ENCODE data around the gene MPPED2. TPM values are rescaled to one million over a fixed set of nuclear protein-coding genes. Genes with fewer than 3 reads are reported as not detected.
"Not testable (repeated sequence)": the region's sequence is repeated elsewhere in the genome, so short reads cannot be mapped to it uniquely, and the experiment has no call there.

MPPED2 gene
- total RNA-seq, 1 donor from 2014 or later: 8.9 TPM

DNA sequence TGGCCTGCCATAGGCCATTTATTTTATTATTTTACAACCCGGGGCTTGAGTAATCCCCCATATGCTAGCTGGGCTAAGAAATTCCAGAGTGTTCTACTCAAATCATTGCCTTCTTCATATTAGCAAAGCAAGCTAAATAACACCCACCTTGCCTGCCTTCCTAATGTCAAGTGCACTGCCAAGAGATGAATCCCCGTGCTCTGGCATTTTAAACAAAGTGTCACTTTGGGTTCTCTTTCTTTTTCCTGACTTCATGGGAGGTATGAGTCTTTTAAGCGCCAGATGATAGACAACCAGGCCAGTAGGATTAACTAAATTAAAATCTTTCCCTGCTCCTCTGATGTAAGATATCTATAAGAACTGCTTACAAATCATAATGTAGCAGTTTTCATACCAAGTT, 4.5 kb downstream of the MPPED2 start:
- ATAC-seq (ENCODE audit: poor library complexity): no peak
- DNase-seq: no peak

DNA sequence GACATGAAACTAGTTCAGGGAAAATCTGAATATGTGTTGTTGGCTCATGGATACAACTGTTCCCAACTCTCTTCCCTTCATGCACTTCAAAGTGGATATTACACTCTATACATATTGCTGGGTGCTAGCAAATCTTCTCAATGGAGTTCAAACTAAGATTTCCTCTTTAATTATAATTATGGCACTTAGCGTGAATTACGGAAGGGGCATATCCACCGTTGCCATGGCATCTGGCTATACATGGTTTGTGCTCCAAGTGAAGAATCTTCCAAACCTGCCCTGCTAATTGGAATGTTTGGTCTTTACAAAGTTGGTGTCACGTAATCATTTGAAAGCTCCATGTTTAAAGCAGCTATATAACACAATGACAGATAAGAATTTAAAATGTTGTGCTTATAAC, 5.6 kb downstream of the MPPED2 start:
- no peak for ATAC-seq (ENCODE audit: poor library complexity)
- intact Hi-C loops (cut with DNase I): loop anchor here (5.0 kb wide), 1 partner anchor 228 kb away; no protein-coding TSS in a partner anchor
- no peak for DNase-seq

More for the DNA sequence above, 4.5 kb downstream of the MPPED2 start:
- intact Hi-C loops (cut with DNase I): loop anchor here (5.0 kb wide), 1 partner anchor 229 kb away; no protein-coding TSS in a partner anchor

DNA sequence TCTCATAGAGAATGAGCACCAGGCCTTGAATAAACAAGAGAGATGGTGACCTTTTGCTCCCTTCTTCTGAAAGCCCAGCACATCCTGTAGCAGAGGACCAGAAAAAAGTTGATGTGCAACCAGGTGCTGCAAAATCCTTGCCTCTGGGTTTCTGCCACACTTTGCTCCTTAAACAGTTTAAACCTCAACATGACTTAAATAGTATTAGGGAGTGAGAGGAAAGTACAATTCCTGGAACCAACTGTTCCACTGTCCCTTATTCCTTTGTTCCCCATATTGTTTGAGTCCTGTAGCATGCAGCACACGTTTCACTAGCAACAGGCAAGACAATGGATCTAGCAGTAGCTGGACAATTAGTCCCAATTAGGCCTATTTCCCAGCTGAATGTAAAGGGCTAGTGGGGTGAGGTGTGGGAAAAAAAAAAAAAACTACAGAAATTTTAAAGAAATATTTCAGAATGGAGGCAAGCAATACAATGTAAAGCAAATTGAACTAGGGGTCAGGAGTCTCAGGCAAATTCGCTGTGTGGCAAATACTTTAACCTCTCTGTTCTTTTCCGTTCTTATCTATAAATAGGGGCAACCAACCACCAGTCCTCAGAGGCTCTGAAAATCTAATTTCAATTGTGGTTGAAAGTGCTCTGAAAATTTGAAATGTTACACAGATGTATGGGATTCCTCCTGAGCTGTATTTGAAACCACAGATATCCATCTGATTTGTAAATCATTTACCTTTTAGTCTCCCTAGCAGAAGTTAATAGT, 6.6 kb downstream of the MPPED2 start:
- ATAC-seq (ENCODE audit: poor library complexity) (no peak), DNase-seq (no peak)
- intact Hi-C loops (cut with DNase I): loop anchor here (5.0 kb wide), 1 partner anchor 227 kb away; no protein-coding TSS in a partner anchor

GRCh38 chr11:30578406-30578805, 7.7 kb downstream of the MPPED2 start:
- no peak for DNase-seq
- no peak for ATAC-seq (ENCODE audit: poor library complexity)
- intact Hi-C loops (cut with DNase I): no loop called here

GRCh38 chr11:30573951-30574350, 12.2 kb downstream of the MPPED2 start:
- intact Hi-C loops (cut with DNase I): no loop called here
- DNase-seq: no peak
- ATAC-seq (ENCODE audit: poor library complexity): no peak

GRCh38 chr11:30568931-30569330, 17.2 kb downstream of the MPPED2 start:
- ATAC-seq (ENCODE audit: poor library complexity): no peak
- intact Hi-C loops (cut with DNase I): no loop called here
- no peak for DNase-seq

DNA sequence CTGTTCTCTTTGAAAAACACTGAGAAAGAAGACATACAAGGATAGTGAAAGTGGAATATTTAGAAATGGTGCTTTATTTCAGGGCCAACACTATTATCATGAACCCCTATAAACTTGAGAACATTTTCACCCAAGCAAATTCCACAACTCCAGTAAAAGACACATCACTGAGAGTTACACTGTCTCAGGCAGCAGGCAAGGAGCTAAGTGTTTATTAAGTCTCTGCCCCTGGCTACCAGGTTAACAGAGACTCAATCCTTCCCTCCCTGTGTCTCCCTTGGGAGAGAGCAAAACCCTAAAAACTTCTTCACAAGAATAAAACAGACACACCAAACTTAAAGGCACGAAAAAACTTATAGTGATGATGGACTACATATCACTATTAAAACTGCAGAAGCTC, 18.5 kb downstream of the MPPED2 start:
- DNase-seq: no peak
- ATAC-seq (ENCODE audit: poor library complexity): no peak
- intact Hi-C loops (cut with DNase I): no loop called here

DNA sequence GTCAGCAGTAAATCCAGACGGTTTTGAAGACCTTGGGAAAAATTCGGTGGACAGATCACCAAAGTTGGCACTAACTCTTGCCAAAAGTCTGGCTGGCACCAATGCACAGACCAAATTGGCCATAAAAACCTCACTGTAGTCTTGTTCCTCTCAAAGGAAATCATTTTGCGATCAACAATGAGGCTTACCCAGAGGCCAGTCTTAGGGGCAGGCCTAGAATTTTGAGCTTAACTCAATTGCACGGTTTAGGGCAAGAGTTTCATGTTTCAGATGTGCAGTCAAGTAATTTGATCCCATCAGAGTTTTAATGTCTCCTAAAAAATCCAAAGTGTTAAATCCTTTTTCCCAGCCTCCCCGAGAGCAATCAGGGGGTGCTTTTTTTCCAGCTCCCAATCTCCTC, 19.0 kb downstream of the MPPED2 start:
- ATAC-seq (ENCODE audit: poor library complexity): no peak

DNA sequence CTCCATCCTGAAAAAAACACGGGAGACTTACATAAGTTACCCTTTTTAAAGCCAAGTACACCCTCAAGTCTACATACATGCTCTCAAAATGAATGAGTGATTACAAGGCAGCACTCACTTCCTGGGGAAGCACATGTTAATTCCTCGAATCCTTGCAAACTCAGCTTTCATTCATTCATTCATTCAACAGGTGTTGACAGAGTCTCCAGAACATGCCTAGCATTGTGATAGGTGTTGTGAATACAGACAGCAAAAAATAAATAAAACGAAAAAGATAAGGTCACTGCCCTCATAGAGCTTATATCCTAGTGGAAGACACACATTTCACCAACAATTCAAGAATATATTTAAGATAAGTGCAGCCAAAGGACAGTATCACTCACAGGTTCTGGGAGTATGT, 19.7 kb downstream of the MPPED2 start:
- DNase-seq (no peak), ATAC-seq (ENCODE audit: poor library complexity) (no peak)
- intact Hi-C loops (cut with DNase I): no loop called here

More for the DNA sequence above, 19.0 kb downstream of the MPPED2 start:
- DNase-seq: no peak
- intact Hi-C loops (cut with DNase I): no loop called here

DNA sequence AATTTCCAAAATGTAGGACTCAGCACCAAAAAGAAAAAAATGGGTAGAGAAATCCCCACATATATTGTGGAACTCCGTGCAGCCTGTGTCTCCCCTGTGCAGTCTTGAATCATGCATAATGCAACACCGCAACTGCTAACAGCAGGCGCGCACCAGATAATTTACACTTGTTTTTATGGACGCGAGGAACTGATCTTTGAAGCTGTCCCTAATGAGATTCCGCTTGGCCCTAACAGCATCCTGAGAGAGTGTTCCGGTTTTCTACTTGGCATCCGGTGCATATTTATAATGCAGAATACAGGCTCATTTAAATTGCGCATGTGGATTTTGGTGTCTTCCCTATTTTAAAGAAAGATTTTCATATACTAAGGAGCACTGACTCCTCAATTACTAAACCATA, 21.1 kb downstream of the MPPED2 start:
- intact Hi-C loops (cut with DNase I): no loop called here
- no peak for ATAC-seq (ENCODE audit: poor library complexity)
- DNase-seq: no peak

- no peak for DNase-seq
- intact Hi-C loops (cut with DNase I): no loop called here
- no peak for ATAC-seq (ENCODE audit: poor library complexity)
Measured at GRCh38 chr11:30561691-30562415, 24.3 kb downstream of the MPPED2 start.

- no peak for DNase-seq
- intact Hi-C loops (cut with DNase I): no loop called here
- ATAC-seq (ENCODE audit: poor library complexity): peak; percentile 57
Measured at GRCh38 chr11:30560206-30561106, 25.7 kb downstream of the MPPED2 start.

DNA sequence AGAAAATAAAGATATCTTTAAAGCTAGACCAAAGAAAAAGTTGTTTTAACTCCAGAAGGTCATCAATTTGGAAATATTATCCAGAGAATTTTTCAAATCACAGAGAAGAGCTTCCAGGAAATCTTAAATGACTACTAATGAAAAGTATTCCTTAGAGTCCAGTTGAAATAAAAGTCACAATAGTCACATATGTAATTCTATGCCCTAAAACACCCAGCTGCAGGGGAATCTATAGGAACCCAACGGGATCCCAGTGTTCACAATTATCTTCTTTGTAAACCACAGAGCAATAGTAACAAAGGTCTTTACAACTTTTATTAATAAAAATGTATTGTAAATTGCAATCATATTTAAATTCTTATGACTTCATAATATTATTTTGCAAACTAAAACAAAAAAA, 27.1 kb downstream of the MPPED2 start:
- intact Hi-C loops (cut with DNase I): no loop called here
- DNase-seq: no peak
- no peak for ATAC-seq (ENCODE audit: poor library complexity)

DNA sequence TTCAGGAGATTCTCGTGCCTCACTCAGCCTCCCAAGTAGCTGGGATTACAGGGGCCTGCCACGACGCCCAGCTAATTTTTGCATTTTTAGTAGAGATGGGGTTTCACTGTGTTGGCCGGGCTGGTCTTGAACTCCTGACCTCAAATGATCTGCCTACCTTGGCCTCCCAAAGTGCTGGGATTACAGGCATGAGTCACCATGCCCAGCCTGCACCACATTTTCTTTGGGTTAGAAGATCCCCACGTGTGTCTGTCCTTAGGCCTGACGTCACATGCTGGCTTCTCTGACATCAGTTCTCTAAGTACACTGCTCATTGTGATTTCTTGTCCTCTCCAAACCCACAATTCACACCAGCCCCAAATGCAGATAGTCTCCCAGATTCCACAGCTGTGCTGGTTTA, 31.6 kb downstream of the MPPED2 start:
- ATAC-seq (ENCODE audit: poor library complexity); intact Hi-C loops (cut with DNase I); DNase-seq: not testable (repeated sequence)

DNA sequence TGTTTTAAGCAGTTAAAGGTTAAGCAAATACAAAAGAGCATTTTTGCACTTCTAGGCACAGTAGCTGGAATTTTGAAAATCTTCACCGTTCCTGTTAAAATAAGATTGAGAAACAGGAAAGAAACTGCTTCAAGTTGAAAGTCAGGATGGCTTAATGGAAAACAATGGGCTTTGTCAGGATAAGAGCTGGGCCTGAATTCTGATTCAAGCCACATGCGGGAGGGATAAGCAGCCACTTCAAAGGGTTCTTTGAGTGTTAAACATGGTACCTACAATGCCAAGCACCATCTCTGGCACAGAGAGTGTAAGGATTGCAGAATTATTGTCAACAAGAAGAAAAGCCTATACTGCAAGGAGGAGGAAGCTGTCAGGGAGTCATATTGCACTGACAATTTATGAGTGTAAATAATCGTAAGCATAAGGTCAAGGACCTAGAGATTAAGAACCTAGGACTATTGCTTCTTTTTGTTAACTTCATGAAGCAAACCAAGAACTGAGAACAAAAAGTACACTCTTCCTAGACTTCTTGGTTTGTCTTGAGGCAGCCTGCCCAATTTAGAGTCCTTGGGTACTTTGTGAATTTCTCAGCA, 32.5 kb downstream of the MPPED2 start:
- ATAC-seq (ENCODE audit: poor library complexity): no peak
- DNase-seq: no peak
- intact Hi-C loops (cut with DNase I): no loop called here

- intact Hi-C loops (cut with DNase I): no loop called here
- no peak for DNase-seq
- ATAC-seq (ENCODE audit: poor library complexity): no peak
Measured at GRCh38 chr11:30552839-30553238, 33.3 kb downstream of the MPPED2 start.

DNA sequence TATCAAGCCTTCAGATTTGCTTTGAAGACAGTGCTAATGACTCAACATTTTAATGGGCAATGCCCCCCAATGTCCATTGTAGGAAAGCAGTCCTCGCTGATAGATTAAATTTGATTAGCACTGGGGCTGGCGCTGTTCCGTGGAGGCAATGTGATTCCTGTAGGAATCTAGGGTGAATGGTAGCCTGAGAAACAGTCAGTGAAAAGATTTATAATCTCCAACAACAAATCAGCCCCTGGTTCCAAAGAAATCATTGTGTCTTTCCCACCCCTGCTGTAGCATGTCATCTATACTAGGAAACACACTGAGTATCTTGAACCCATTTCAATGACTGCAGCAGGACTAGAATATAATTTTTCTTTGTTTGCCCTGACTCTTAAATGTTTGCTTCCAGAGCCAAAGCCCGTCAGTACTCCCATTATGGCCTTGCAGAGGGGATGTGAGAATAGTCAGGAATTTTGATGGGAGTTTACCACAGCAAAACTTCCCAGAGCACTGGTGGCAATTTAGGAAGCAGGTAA, 36.1 kb downstream of the MPPED2 start:
- DNase-seq (no peak), ATAC-seq (ENCODE audit: poor library complexity) (no peak)
- intact Hi-C loops (cut with DNase I): no loop called here

GRCh38 chr11:30549565-30549964, 36.6 kb downstream of the MPPED2 start:
- intact Hi-C loops (cut with DNase I): no loop called here
- ATAC-seq (ENCODE audit: poor library complexity) (peak; percentile 62), DNase-seq (no peak)

DNA sequence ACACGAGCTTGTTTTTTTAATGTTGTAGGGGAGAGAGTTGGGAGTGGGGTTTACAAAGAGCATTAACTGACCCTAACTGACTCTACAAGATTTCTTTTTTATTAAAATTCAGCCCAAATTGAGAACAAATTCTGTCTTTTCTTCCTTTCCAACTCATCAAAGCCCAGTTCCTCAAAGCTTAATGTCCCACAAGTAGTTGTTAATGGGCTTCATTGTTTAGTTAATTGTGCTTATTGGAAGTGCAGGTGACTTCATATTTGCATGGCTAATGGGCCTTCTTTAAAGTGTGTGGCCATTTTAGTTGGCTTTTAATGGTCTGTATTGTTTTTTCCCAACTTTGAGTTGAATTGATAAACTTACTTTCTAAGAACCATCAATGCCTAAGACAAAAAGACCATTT, 39.8 kb downstream of the MPPED2 start:
- ATAC-seq (ENCODE audit: poor library complexity) (no peak), DNase-seq (no peak)
- intact Hi-C loops (cut with DNase I): no loop called here

Measured in Right ventricle myocardium superior (tissue), 1 donor.